Activated B cell treated with CpG ODN at 0.5 μM for 24 hours (primary cell): ENCODE data around the gene GSTT2. TPM values are rescaled to one million over a fixed set of nuclear protein-coding genes. Genes with fewer than 3 reads are reported as not detected.

Source experiments
- ATAC-seq: fragments of 200-7000 bp; cut with Tn5 transposase; one replicate; pipeline ENCODE4 v1.10.0; 2021; ENCODE audit warnings: low read depth, mild to moderate bottlenecking, moderate library complexity
- CTCF ChIA-PET: fragments of 350-600 bp; sonication (Branson Sonifier 250); formaldehyde crosslinking; loops from one replicate; lab custom pipeline; 2021; ENCODE audit warnings: antibody characterized with exemption; lab: Charles Lee
- POLR2A ChIA-PET: fragments of 350-600 bp; sonication (Branson Sonifier 250); formaldehyde crosslinking; loops from one replicate; lab custom pipeline; 2021; ENCODE audit warnings: antibody characterized with exemption; lab: Charles Lee
- DNase-seq: peaks from one replicate; pipeline ENCODE4 v3.0.0; 2022
- H3K27ac Mint-ChIP-seq: one replicate; pipeline ENCODE4 v1.8.0; 2020; ENCODE audit warnings: mixed read lengths
- H3K27me3 Mint-ChIP-seq: one replicate; pipeline ENCODE4 v1.8.0; 2021; ENCODE audit warnings: mixed read lengths
- H3K36me3 Mint-ChIP-seq: one replicate; pipeline ENCODE4 v1.8.0; 2021; ENCODE audit warnings: low read depth, mixed read lengths
- H3K4me1 Mint-ChIP-seq: one replicate; pipeline ENCODE4 v1.8.0; 2021; ENCODE audit warnings: mixed read lengths
- H3K4me3 Mint-ChIP-seq: one replicate; pipeline ENCODE4 v1.8.0; 2020; ENCODE audit warnings: mild to moderate bottlenecking, mixed read lengths
- H3K9me3 Mint-ChIP-seq: one replicate; pipeline ENCODE4 v1.8.0; 2020; ENCODE audit warnings: mixed read lengths
- CTCF ChIP-seq: fragments of 200-600 bp; IDR thresholded peaks from one replicate; pipeline ENCODE4 v1.8.0; 2022; ENCODE audit warnings: antibody characterized with exemption, mild to moderate bottlenecking
- intact Hi-C: fragments of 100-400 bp; cut with micrococcal nuclease; formaldehyde crosslinking; loops from one replicate; pipeline ENCODE4 v1.15.1; 2024
- total RNA-seq: library from RNA; stranded (reverse); gene quantifications from 2 replicates; pipeline ENCODE4 v1.2.3, GENCODE V29; 2022

Gene GSTT2
- total RNA-seq, 1 donor from 2014 or later: not detected

- POLR2A ChIA-PET: no interaction called here
- intact Hi-C loops: no loop called here
- H3K4me3 Mint-ChIP-seq: no peak overlapping the region
- no peaks in the 10 kb centered on the region for H3K9me3 Mint-ChIP-seq
- CTCF ChIA-PET: no interaction called here
- H3K27ac Mint-ChIP-seq: no peak overlapping the region
- no peaks in the 10 kb centered on the region for H3K27me3 Mint-ChIP-seq
- peaks cover 15% of the 10 kb centered on the region for H3K36me3 Mint-ChIP-seq
- peaks cover 17% of the 10 kb centered on the region for H3K4me1 Mint-ChIP-seq
- no peak for DNase-seq
- no peak for TF ChIP-seq CTCF
- no peak for ATAC-seq
Observed at GRCh38 chr22:24030186-24030702, 50.3 kb downstream of the GSTT2 start.

Other genes with a start within 250 kb of the GSTT2 start
- gene ZNF70, start 229.0 kb upstream of the GSTT2 start, total RNA-seq: 4.0 and 4.9 TPM in 2 replicates
- 15.0 and 15.9 TPM in 2 replicates for gene VPREB3, start 225.7 kb upstream of the GSTT2 start, total RNA-seq
- gene C22orf15, start 217.1 kb upstream of the GSTT2 start, total RNA-seq: 0.31 and 0.37 TPM in 2 replicates
- gene CHCHD10, start 212.2 kb upstream of the GSTT2 start, total RNA-seq: 63.4 and 68.8 TPM in 2 replicates
- gene MMP11, start 207.3 kb upstream of the GSTT2 start, total RNA-seq: 3.6 TPM in 2 replicates
- 156 and 161 TPM in 2 replicates for gene SMARCB1, start 193.2 kb upstream of the GSTT2 start, total RNA-seq
- gene DERL3, start 141.1 kb upstream of the GSTT2 start, total RNA-seq: 15.4 and 18.3 TPM in 2 replicates
- gene SLC2A11, start 122.3 kb upstream of the GSTT2 start, total RNA-seq: 24.0 and 30.2 TPM in 2 replicates
- gene MIF, start 85.8 kb upstream of the GSTT2 start, total RNA-seq: 308 and 349 TPM in 2 replicates
- gene GSTT2B, start 18.9 kb upstream of the GSTT2 start, total RNA-seq: not detected in 2 replicates
- 2.4 and 3.1 TPM in 2 replicates for gene DDTL, start 13.2 kb upstream of the GSTT2 start, total RNA-seq
- gene DDT, start 5.7 kb upstream of the GSTT2 start, total RNA-seq: 107 and 113 TPM in 2 replicates
- not detected in 2 replicates for gene GSTT4, start 25.3 kb downstream of the GSTT2 start, total RNA-seq
- gene CABIN1, start 31.2 kb downstream of the GSTT2 start, total RNA-seq: 56.9 and 65.4 TPM in 2 replicates
- gene SUSD2, start 201.4 kb downstream of the GSTT2 start, total RNA-seq: 0.39 and 0.93 TPM in 2 replicates